ENCODE results near the gene RBP3.

RBP3 gene

DNA sequence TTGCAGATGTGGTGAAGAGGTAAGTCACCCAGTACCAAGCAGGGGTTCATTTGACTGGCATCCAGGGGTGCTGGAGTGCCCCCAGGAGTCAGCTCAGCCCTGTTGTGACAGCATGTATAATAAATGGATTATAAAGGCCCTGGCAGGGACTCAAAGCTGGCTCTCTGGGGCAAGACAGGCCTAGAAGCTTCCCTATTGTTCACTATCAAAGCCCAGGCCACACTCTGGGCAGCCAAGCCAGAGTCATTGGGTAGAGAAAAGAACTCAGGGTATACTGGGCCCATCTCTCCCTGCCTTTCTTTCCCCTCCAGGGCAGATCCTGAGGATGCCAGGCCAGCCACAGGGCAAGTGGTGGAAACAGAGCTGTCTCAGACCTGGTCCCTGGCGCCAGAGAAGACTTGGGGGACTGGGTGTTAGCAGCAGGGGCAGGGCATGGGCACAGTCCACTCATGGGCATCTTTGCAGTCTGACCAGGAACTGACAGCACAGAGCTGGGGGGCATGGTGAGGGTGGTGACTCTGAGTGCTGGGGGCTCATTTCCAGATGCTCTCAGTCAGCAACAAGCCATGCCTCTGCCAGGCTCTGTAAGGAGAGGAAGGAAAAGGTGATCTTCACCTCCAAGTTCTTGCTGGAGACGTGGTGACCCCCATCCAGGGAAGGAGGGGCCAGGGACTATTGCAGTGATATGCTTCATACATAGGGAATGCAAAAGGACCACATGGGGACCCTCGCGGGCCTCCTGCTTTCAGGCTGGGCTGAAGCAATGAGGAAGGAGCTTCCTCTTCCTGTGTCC, 11.7 kb downstream of the RBP3 start:
- ChIA-PET CTCF (interaction anchor here (1.0 to 3.1 kb wide), 6 partner anchors 11 to 1130 kb away, joined by 3 to 19 read pairs (median 4); no protein-coding TSS in a partner anchor), POLR2A (no interaction called here)
- no peaks in the 10 kb centered on the region for H3K9me3 ChIP-seq (ENCODE audit: control insufficient read depth, insufficient read depth, low read depth, low read length)
- H3K4me1 ChIP-seq (ENCODE audit: control insufficient read depth, insufficient read depth, low read length): no peaks in the 10 kb centered on the region
- no peak overlapping the region for H3K4me3 ChIP-seq (ENCODE audit: low read depth, low read length)
- no peaks in the 10 kb centered on the region for H3K36me3 ChIP-seq (ENCODE audit: control insufficient read depth in 2 of 2, insufficient read depth in 1 of 2, low read length in 2 of 2)
- TF ChIP-seq SALL2 (tag by site-specific recombination; IDR thresholded peaks at IDR 0.05; ENCODE audit: borderline replicate concordance) (no peak), ZNF324 (tag by site-specific recombination; IDR thresholded peaks at IDR 0.05) (no peak), ZNF777 (tag by site-specific recombination; IDR thresholded peaks at IDR 0.05; ENCODE audit: borderline replicate concordance) (no peak), ZNF670 (tag by site-specific recombination; IDR thresholded peaks at IDR 0.05; ENCODE audit: low read depth) (no peak), ZNF701 (tag by site-specific recombination; IDR thresholded peaks at IDR 0.05) (no peak), REPIN1 (tag by site-specific recombination; IDR thresholded peaks at IDR 0.05; ENCODE audit: low read depth) (no peak)
- TF ChIP-seq, protein P1, sequence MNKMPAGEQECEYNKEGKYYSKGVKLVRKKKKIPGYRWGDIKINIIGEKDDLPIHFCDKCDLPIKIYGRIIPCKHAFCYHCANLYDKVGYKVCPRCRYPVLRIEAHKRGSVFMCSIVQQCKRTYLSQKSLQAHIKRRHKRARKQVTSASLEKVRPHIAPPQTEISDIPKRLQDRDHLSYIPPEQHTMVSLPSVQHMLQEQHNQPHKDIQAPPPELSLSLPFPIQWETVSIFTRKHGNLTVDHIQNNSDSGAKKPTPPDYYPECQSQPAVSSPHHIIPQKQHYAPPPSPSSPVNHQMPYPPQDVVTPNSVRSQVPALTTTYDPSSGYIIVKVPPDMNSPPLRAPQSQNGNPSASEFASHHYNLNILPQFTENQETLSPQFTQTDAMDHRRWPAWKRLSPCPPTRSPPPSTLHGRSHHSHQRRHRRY (tag by site-specific recombination; IDR thresholded peaks at IDR 0.05): no peak
- TF ChIP-seq, protein P2, sequence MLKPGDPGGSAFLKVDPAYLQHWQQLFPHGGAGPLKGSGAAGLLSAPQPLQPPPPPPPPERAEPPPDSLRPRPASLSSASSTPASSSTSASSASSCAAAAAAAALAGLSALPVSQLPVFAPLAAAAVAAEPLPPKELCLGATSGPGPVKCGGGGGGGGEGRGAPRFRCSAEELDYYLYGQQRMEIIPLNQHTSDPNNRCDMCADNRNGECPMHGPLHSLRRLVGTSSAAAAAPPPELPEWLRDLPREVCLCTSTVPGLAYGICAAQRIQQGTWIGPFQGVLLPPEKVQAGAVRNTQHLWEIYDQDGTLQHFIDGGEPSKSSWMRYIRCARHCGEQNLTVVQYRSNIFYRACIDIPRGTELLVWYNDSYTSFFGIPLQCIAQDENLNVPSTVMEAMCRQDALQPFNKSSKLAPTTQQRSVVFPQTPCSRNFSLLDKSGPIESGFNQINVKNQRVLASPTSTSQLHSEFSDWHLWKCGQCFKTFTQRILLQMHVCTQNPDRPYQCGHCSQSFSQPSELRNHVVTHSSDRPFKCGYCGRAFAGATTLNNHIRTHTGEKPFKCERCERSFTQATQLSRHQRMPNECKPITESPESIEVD (tag by site-specific recombination; IDR thresholded peaks at IDR 0.05): no peak
- TF ChIP-seq, protein P3, sequence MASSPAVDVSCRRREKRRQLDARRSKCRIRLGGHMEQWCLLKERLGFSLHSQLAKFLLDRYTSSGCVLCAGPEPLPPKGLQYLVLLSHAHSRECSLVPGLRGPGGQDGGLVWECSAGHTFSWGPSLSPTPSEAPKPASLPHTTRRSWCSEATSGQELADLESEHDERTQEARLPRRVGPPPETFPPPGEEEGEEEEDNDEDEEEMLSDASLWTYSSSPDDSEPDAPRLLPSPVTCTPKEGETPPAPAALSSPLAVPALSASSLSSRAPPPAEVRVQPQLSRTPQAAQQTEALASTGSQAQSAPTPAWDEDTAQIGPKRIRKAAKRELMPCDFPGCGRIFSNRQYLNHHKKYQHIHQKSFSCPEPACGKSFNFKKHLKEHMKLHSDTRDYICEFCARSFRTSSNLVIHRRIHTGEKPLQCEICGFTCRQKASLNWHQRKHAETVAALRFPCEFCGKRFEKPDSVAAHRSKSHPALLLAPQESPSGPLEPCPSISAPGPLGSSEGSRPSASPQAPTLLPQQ (tag by site-specific recombination; IDR thresholded peaks at IDR 0.05): no peak
- H3K27ac ChIP-seq (ENCODE audit: extremely low read depth, low read depth, low read length): no peak overlapping the region

DNA sequence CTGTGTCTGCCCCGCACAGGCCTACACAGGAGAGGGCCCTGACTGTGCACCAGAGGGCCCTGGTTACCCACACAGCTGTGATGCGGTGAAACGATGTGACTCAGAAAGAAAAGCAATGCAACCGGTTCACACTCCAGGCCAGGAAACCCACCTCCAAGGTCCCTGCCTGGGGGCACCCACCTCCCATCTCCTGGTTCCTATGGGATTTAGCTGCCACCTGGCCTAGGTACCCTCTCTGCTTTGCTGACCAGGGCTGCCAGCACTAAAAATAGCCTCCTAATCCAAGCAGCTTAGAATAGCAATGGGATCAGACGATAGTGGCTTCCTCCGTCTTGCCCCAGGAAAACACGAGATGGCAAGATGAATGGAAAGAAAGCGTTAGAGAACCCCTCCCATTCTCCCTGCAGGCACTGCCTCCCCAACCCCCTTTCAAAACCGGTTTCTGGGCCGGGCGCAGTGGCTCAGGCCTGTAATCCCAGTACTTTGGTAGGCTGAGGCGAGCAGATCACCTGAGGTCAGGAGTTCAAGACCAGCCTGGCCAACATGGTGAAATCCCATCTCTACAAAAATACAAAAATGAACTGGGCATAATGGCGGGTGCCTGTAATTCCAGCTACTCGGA, 12.4 kb downstream of the RBP3 start:
- Histone ChIP-seq H3K36me3 (ENCODE audit: control insufficient read depth in 2 of 2, insufficient read depth in 1 of 2, low read length in 2 of 2) (no peaks in the 10 kb centered on the region), H3K9me3 (ENCODE audit: control insufficient read depth, insufficient read depth, low read depth, low read length) (no peaks in the 10 kb centered on the region), H3K4me1 (ENCODE audit: control insufficient read depth, insufficient read depth, low read length) (no peaks in the 10 kb centered on the region), H3K4me3 (ENCODE audit: low read depth, low read length) (no peak overlapping the region), H3K27ac (ENCODE audit: extremely low read depth, low read depth, low read length) (no peak overlapping the region)
- ChIA-PET CTCF (interaction anchor here (0.6 to 3.1 kb wide), 8 partner anchors 10 to 1131 kb away, joined by 3 to 19 read pairs (median 4); no protein-coding TSS in a partner anchor), POLR2A (no interaction called here)
- TF ChIP-seq ZNF707 (tag by site-specific recombination; IDR thresholded peaks at IDR 0.05) (no peak), ZNF416 (tag by site-specific recombination; IDR thresholded peaks at IDR 0.05) (no peak), ZNF311 (tag by site-specific recombination; IDR thresholded peaks at IDR 0.05; ENCODE audit: borderline replicate concordance) (no peak), EGR2 (tag by site-specific recombination; IDR thresholded peaks at IDR 0.05; ENCODE audit: low read depth) (no peak), ZBTB1 (tag by site-specific recombination; IDR thresholded peaks at IDR 0.05) (no peak), IKZF3 (tag by site-specific recombination; IDR thresholded peaks at IDR 0.05) (no peak), YY1 (tag by site-specific recombination; IDR thresholded peaks at IDR 0.05) (no peak), ZNF184 (tag by site-specific recombination; IDR thresholded peaks at IDR 0.05) (no peak), ZFP37 (tag by site-specific recombination; IDR thresholded peaks at IDR 0.05) (no peak), ZSCAN16 (tag by site-specific recombination; IDR thresholded peaks at IDR 0.05) (no peak)
- TF ChIP-seq, protein P4, sequence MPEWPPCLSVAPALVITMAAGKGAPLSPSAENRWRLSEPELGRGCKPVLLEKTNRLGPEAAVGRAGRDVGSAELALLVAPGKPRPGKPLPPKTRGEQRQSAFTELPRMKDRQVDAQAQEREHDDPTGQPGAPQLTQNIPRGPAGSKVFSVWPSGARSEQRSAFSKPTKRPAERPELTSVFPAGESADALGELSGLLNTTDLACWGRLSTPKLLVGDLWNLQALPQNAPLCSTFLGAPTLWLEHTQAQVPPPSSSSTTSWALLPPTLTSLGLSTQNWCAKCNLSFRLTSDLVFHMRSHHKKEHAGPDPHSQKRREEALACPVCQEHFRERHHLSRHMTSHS (tag by site-specific recombination; IDR thresholded peaks at IDR 0.05): no peak
- TF ChIP-seq, protein P5, sequence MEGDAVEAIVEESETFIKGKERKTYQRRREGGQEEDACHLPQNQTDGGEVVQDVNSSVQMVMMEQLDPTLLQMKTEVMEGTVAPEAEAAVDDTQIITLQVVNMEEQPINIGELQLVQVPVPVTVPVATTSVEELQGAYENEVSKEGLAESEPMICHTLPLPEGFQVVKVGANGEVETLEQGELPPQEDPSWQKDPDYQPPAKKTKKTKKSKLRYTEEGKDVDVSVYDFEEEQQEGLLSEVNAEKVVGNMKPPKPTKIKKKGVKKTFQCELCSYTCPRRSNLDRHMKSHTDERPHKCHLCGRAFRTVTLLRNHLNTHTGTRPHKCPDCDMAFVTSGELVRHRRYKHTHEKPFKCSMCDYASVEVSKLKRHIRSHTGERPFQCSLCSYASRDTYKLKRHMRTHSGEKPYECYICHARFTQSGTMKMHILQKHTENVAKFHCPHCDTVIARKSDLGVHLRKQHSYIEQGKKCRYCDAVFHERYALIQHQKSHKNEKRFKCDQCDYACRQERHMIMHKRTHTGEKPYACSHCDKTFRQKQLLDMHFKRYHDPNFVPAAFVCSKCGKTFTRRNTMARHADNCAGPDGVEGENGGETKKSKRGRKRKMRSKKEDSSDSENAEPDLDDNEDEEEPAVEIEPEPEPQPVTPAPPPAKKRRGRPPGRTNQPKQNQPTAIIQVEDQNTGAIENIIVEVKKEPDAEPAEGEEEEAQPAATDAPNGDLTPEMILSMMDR (tag by site-specific recombination; IDR thresholded peaks at IDR 0.05): no peak

All from HEK293 (cell line).